Left ventricle myocardium inferior (tissue), 1 donor: ENCODE data around the gene PDZD2. TPM values are rescaled to one million over a fixed set of nuclear protein-coding genes. Genes with fewer than 3 reads are reported as not detected.
A peak's percentile ranks its signal among the peaks of the same experiment; 100 is the strongest.

Experiments used
- DNase-seq: peaks from one replicate; pipeline ENCODE4 v3.0.0-alpha.2; 2020
- H3K27ac ChIP-seq: fragments of 200-600 bp; replicated peaks from 2 replicates; pipeline ENCODE4 v1.8.0; 2021
- H3K27me3 ChIP-seq: fragments of 200-600 bp; 2 replicates; pipeline ENCODE4 v1.8.0; 2021; ENCODE audit warnings: low read depth
- H3K36me3 ChIP-seq: fragments of 200-600 bp; 2 replicates; pipeline ENCODE4 v1.8.0; 2021
- H3K4me1 ChIP-seq: fragments of 200-600 bp; 2 replicates; pipeline ENCODE4 v1.8.0; 2021
- H3K4me3 ChIP-seq: fragments of 200-600 bp; 2 replicates; pipeline ENCODE4 v1.8.0; 2021; ENCODE audit warnings: mild to moderate bottlenecking, moderate library complexity
- H3K9me3 ChIP-seq: fragments of 200-600 bp; replicated peaks from 2 replicates; pipeline ENCODE4 v1.8.0; 2021
- intact Hi-C: fragments of 100-400 bp; cut with micrococcal nuclease; formaldehyde crosslinking; loops from one replicate; pipeline ENCODE4 v1.11.0; 2022
- total RNA-seq: library from RNA; stranded (reverse); fragmentation: NEBNext Ultra II Directional; extraction: Animal tissue kit (Norgen Biotek cat#: 25700); gene quantifications from one replicate; pipeline ENCODE4 v1.2.1, GENCODE V29; 2021
- TF ChIP-seq, protein P1 (sequence below): fragments of 200-600 bp; IDR thresholded peaks from 2 replicates; pipeline ENCODE4 v1.8.0; 2021; ENCODE audit warnings: antibody characterized with exemption, mild to moderate bottlenecking, borderline replicate concordance
- donor health status: DM: no; HTN: yes; CAD: no; lungs with severe emphysema.

The PDZD2 gene
- total RNA-seq, 1 donor from 2014 or later, result 120 TPM

DNA sequence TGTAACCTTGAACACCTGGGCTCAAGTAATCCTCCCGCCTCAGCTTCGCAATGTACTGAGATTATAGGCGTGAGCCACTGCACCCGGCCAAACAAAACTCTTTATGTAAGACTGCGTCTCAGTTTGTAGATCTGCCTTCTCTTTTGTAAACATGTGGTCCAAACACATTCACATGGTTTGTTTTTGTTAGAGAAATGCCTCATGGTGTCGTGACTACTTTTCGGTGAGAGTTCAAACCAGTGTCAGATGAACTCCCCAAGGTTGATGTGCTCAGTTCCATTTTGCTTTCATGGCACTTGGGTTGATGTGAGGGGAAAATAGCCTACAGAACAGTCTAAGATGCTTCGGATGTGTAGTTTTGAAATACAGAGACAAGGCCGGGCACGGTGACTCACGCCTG lies 303.6 kb downstream of the PDZD2 start:
- DNase-seq, result no peak
- H3K27me3 ChIP-seq, result no peaks in the 10 kb centered on the region
- TF ChIP-seq, protein P1, sequence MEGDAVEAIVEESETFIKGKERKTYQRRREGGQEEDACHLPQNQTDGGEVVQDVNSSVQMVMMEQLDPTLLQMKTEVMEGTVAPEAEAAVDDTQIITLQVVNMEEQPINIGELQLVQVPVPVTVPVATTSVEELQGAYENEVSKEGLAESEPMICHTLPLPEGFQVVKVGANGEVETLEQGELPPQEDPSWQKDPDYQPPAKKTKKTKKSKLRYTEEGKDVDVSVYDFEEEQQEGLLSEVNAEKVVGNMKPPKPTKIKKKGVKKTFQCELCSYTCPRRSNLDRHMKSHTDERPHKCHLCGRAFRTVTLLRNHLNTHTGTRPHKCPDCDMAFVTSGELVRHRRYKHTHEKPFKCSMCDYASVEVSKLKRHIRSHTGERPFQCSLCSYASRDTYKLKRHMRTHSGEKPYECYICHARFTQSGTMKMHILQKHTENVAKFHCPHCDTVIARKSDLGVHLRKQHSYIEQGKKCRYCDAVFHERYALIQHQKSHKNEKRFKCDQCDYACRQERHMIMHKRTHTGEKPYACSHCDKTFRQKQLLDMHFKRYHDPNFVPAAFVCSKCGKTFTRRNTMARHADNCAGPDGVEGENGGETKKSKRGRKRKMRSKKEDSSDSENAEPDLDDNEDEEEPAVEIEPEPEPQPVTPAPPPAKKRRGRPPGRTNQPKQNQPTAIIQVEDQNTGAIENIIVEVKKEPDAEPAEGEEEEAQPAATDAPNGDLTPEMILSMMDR, result no peak
- H3K4me3 ChIP-seq, result no peak overlapping the region
- no peaks in the 10 kb centered on the region for H3K9me3 ChIP-seq
- H3K4me1 ChIP-seq, result peaks cover 66% of the 10 kb centered on the region
- intact Hi-C loops, result no loop called here
- no peaks in the 10 kb centered on the region for H3K36me3 ChIP-seq
- no peak overlapping the region for H3K27ac ChIP-seq

DNA sequence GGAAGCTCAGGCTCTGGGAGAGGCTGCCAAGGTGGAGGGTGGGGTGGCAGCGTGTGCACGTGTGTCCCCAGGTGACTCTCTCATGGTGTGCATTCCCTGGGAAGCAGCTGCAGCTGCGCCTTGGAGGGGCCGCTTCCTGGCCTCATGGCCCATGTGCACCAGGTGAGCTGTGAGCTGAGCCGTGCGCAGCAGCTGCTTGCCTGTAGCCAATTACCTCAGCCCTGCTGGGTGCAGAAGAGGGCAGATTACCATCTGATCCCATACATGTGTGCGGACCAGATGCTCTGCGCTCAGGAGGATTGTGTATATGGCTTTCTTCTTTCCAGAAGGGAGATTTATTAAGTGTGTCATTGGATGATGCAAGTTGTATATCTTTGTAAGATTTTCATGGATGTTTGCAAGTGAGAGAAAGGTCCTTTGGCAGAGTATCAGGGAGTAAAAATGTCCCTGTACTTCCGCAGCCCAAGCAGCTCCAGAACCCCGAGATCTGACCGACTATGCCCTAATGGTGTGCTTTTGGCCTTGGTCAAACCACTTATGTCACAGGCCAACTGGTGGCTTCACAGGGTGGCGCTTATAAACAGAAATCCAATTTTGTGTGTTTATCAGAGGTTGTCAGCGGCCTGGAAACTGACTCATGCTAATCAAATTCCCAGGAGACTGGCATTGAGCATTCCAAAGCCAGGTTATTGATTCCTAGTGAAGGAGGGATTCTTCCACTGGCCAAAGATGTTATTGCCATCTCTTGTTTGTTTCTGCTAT lies 305.9 kb downstream of the PDZD2 start:
- Histone ChIP-seq H3K4me3 (no peak overlapping the region), H3K27me3 (no peaks in the 10 kb centered on the region), H3K4me1 (peaks cover 68% of the 10 kb centered on the region), H3K27ac (peak overlapping the region; percentile 5), H3K9me3 (no peaks in the 10 kb centered on the region), H3K36me3 (no peaks in the 10 kb centered on the region)
- TF ChIP-seq, protein P1, result no peak
- intact Hi-C loops, result no loop called here
- no peak for DNase-seq

DNA sequence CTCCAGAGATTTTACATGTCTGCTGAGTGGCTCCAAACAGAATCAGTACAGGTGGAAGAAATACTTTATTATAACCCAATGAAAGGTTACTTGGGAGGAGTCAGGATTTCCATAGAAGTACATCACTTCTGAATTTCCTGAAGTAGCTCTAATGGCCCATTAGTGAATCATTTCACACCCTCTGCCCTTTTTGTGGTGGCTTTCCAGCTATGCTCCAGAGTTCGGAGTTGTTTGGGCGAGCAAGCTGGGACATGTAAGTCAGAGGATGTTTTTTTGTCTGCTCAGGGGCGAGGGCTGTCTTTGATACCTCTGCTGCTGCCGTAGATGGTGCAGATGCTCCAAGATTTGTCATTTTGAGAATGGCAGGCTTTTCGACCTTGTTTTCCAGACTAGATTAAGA lies 309.1 kb downstream of the PDZD2 start:
- peaks cover 51% of the 10 kb centered on the region for H3K4me1 ChIP-seq
- no peak overlapping the region for H3K27ac ChIP-seq
- no peak overlapping the region for H3K4me3 ChIP-seq
- H3K27me3 ChIP-seq, result no peaks in the 10 kb centered on the region
- TF ChIP-seq, protein P1, result no peak
- intact Hi-C loops, result no loop called here
- no peaks in the 10 kb centered on the region for H3K36me3 ChIP-seq
- no peak for DNase-seq
- H3K9me3 ChIP-seq, result peaks cover 3% of the 10 kb centered on the region

DNA sequence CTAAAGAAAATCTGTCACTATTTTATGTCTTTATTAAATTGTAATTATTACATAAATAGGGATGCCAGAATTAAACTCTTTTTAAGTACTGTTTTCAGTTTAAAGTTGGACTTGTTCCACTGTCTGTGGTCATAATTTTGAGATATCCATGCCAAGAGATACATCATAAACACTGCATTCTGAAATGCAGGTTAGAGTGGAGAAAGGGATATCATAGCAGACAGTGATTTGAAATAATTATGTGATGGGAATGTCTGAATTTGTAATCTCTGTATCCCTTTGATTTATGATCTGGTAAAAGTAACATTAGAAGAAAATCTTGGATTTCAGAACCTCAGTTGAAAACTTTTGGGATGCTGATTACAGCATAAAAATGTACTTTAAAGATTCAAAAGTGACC lies 313.1 kb downstream of the PDZD2 start:
- TF ChIP-seq, protein P1, result no peak
- no peaks in the 10 kb centered on the region for H3K36me3 ChIP-seq
- no peak overlapping the region for H3K4me3 ChIP-seq
- H3K9me3 ChIP-seq, result peaks cover 9% of the 10 kb centered on the region
- peaks cover 29% of the 10 kb centered on the region for H3K4me1 ChIP-seq
- intact Hi-C loops, result no loop called here
- H3K27ac ChIP-seq, result no peak overlapping the region
- H3K27me3 ChIP-seq, result no peaks in the 10 kb centered on the region
- no peak for DNase-seq

DNA sequence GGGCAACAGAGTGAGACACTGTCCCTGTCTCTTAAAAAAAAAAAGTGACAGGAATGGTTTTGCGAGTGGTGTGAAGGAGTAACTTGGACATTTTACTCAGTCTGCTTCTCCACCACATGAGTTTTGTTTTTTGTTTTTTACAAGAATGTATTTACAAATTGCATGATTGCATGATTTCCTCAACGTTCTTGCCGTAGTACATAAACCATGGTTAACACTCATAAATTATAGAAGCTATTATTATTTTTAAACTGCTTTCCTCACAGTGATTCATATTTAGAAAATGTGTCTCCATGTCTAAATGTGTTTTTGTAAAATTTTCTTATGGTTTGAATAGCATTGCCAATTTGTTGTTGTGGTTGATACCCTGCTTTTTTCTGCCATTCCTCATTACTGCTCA lies 315.2 kb downstream of the PDZD2 start:
- intact Hi-C loops, result no loop called here
- H3K36me3 ChIP-seq, result no peaks in the 10 kb centered on the region

More for the DNA sequence above, 315.2 kb downstream of the PDZD2 start:
- DNase-seq, result no peak
- TF ChIP-seq, protein P1, result no peak
- Histone ChIP-seq H3K9me3 (peaks cover 9% of the 10 kb centered on the region), H3K27ac (no peak overlapping the region), H3K27me3 (no peaks in the 10 kb centered on the region), H3K4me1 (peaks cover 16% of the 10 kb centered on the region), H3K4me3 (no peak overlapping the region)
